Type B pancreatic cell (in vitro differentiated cells): ENCODE results near the gene SKAP1. TPM values are rescaled to one million over a fixed set of nuclear protein-coding genes. Genes with fewer than 3 reads are reported as not detected.

Experiments
- DNase-seq: peaks from one replicate; pipeline ENCODE4 v3.0.0; 2021; ENCODE audit warnings: mixed read lengths; ENCODE audit not compliant: unreplicated experiment; ENCODE audit errors: extremely low spot score
- H3K27ac Mint-ChIP-seq: 2 replicates; pipeline ENCODE4 v1.8.0; 2021; ENCODE audit warnings: mild to moderate bottlenecking, mixed read lengths
- H3K27me3 Mint-ChIP-seq: 2 replicates; pipeline ENCODE4 v1.8.0; 2021; ENCODE audit warnings: mixed read lengths
- H3K36me3 Mint-ChIP-seq: 2 replicates; pipeline ENCODE4 v1.8.0; 2021; ENCODE audit warnings: mixed read lengths
- H3K4me1 Mint-ChIP-seq: one replicate; pipeline ENCODE4 v1.8.0; 2021; ENCODE audit warnings: mixed read lengths; ENCODE audit not compliant: unreplicated experiment
- H3K4me3 Mint-ChIP-seq: 2 replicates; pipeline ENCODE4 v1.8.0; 2021; ENCODE audit warnings: mild to moderate bottlenecking, mixed read lengths
- H3K9me3 Mint-ChIP-seq: 2 replicates; pipeline ENCODE4 v1.8.0; 2021; ENCODE audit warnings: mixed read lengths
- total RNA-seq: library from RNA; stranded (reverse); gene quantifications from 2 replicates; pipeline ENCODE4 v1.2.1, GENCODE V29; 2021; ENCODE audit warnings: low replicate concordance
- TF ChIP-seq, protein P1 (sequence below): fragments of 200-600 bp; sonication (generic); conservative IDR thresholded peaks from 2 replicates; pipeline ENCODE4 v1.5.0; 2021; ENCODE audit warnings: antibody characterized with exemption, mild to moderate bottlenecking

SKAP1 gene
- total RNA-seq, 1 donor from 2014 or later, result 0.43 TPM

DNA sequence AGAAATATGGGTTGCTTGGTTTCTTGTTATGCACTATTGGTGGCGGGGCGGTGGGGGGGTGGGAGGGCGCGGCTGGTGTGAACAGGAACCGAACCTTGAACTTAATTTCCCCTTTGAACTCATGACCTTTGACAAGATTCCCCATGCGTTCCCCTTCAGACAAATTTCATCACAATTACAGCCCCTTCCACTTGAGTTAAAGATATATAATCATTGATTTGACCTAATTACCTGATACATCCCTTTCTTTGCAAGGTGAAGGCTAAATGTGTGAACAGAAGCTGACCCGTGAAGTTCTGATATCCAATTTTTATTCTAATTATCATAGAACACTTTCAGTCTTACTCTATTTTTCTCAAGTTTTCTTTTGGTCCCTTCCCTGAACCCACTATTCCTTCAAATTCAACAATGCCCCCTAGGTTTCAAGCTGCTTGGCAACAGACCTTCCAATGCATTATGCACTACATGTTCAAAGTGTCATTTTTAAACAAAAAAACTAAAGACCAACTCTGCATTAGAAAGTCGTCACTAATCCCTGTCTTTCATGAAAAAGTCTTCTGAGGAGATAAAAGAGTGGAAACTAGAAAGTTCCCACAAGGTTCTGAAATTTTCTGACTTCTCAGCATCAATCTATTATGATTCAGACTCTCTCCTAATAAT, 116.8 kb downstream of the SKAP1 start:
- TF ChIP-seq, protein P1, sequence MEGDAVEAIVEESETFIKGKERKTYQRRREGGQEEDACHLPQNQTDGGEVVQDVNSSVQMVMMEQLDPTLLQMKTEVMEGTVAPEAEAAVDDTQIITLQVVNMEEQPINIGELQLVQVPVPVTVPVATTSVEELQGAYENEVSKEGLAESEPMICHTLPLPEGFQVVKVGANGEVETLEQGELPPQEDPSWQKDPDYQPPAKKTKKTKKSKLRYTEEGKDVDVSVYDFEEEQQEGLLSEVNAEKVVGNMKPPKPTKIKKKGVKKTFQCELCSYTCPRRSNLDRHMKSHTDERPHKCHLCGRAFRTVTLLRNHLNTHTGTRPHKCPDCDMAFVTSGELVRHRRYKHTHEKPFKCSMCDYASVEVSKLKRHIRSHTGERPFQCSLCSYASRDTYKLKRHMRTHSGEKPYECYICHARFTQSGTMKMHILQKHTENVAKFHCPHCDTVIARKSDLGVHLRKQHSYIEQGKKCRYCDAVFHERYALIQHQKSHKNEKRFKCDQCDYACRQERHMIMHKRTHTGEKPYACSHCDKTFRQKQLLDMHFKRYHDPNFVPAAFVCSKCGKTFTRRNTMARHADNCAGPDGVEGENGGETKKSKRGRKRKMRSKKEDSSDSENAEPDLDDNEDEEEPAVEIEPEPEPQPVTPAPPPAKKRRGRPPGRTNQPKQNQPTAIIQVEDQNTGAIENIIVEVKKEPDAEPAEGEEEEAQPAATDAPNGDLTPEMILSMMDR, result no peak
- Mint-ChIP-seq H3K9me3 (no peaks in the 10 kb centered on the region), H3K27ac (peak overlapping the region; percentile 12), H3K4me1 (peaks cover 32% of the 10 kb centered on the region), H3K4me3 (no peak overlapping the region), H3K36me3 (no peaks in the 10 kb centered on the region), H3K27me3 (no peaks in the 10 kb centered on the region)
- no peak for DNase-seq

DNA sequence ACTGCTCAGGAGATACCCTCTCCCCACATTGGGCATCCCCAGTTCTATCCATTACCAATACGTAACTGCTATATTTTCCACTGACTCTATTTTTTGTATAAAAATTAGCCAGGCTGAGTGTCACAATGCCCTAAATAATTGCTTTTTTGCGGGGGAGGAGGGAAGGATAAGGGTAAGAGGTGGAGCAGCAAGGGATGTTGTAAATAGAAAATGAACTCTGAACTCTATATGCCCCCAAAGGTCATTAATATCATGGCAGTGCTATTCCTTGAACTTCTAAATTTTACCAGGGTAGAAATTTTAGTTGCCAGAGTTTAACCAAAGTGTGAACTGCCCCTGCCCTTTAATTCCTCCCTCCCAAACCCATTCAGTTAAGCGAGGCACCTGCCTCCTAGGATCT, 118.7 kb downstream of the SKAP1 start:
- Mint-ChIP-seq H3K27ac (peak overlapping the region; percentile 84), H3K27me3 (no peaks in the 10 kb centered on the region), H3K9me3 (no peaks in the 10 kb centered on the region), H3K36me3 (no peaks in the 10 kb centered on the region), H3K4me3 (peak overlapping the region; percentile 86), H3K4me1 (peaks cover 42% of the 10 kb centered on the region)
- TF ChIP-seq, protein P1, result no peak
- DNase-seq, result no peak

DNA sequence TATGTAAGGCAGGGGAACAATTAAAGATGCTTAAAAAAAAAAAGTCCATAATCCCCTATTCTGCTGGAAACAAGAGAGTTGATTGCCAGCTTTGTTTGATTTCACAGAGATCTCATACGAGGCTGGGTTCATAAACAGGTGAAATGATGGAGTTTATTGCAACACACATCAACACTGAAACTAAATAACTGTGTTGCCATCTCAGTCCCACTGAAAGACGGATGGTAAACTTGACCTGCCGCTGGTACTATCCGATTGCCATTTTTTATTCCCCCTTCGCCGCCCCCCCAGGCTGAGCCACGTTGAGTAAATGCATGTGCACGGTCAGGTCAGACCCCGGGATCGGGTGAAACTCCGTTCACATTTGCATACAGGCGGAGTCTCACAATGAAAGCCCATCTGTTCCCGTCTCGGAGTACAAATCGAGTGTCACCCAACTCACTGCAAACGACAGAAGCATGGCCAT, 119.2 kb downstream of the SKAP1 start:
- no peaks in the 10 kb centered on the region for H3K9me3 Mint-ChIP-seq
- H3K36me3 Mint-ChIP-seq, result no peaks in the 10 kb centered on the region
- DNase-seq, result peak; percentile 81
- no peaks in the 10 kb centered on the region for H3K27me3 Mint-ChIP-seq
- TF ChIP-seq, protein P1, result no peak
- peak overlapping the region; percentile 84 for H3K27ac Mint-ChIP-seq
- H3K4me3 Mint-ChIP-seq, result peak overlapping the region; percentile 86
- peaks cover 42% of the 10 kb centered on the region for H3K4me1 Mint-ChIP-seq

DNA sequence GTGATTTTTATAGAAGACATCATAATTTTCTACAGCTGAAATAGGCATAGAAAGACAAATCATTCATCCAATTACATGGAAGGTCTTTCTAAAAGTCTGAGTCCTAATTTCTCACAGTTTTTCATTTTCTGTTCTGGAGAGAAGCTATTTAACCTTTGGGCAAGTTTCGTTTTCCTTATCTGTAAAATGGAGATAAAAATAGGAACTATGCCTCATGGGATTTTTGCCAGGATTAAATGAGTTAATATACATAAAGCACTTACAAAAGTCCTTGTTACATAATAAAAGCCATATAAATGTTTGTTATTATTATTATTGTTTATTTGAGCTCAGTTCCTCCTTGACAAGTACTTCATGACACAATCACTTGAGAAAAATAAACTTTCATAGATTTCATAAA, 121.4 kb downstream of the SKAP1 start:
- Mint-ChIP-seq H3K4me1 (peaks cover 41% of the 10 kb centered on the region), H3K4me3 (no peak overlapping the region), H3K27me3 (no peaks in the 10 kb centered on the region), H3K9me3 (no peaks in the 10 kb centered on the region), H3K27ac (no peak overlapping the region), H3K36me3 (no peaks in the 10 kb centered on the region)
- DNase-seq, result no peak
- TF ChIP-seq, protein P1, result no peak

DNA sequence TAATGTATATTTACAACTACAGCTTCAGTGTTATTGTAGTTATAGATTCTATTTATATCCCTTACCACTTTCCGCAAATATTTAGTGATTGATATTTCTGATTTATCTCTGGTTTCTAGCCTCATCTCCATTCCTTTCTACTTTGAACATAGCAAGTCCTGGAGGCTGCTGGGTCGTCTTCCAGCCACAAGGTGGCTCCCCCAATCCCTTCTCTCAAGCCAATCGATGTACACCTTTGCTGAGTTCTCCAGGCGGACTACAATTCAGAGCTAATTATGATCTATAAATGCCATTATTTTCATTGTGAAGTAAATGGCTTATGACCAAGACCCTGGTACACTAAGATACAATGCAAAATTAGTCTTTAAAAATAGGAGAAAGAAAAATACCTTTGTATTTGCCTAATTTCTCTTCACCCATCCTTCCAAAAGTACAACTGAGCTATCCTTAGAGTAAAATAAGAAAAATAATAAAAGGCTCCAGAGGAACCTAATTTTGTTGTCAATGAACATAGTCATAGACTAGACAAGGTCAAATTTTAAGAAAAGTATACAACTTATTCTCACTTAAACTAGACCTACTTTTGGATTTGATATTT, 122.1 kb downstream of the SKAP1 start:
- Mint-ChIP-seq H3K4me1 (peaks cover 36% of the 10 kb centered on the region), H3K9me3 (no peaks in the 10 kb centered on the region), H3K4me3 (peak overlapping the region; percentile 3), H3K27ac (peak overlapping the region; percentile 15), H3K36me3 (no peaks in the 10 kb centered on the region), H3K27me3 (no peaks in the 10 kb centered on the region)
- DNase-seq, result no peak
- TF ChIP-seq, protein P1, result peak; percentile 90
